Measurements from ENCODE around the gene TUBA3D.
"Not testable (repeated sequence)": the region's sequence is repeated elsewhere in the genome, so short reads cannot be mapped to it uniquely, and the experiment has no call there.

Gene TUBA3D

GRCh38 chr2:131516011-131516410 lies 40.1 kb downstream of the TUBA3D start:
- no peak for DNase-seq

GRCh38 chr2:131516621-131517020 lies 40.7 kb downstream of the TUBA3D start:
- DNase-seq, result not testable (repeated sequence)

- no peak for DNase-seq
Measured at GRCh38 chr2:131517106-131517831, 41.4 kb downstream of the TUBA3D start.

- not testable (repeated sequence) for DNase-seq
Measured at GRCh38 chr2:131517856-131518255, 41.9 kb downstream of the TUBA3D start.

GRCh38 chr2:131518531-131518930 lies 42.6 kb downstream of the TUBA3D start:
- not testable (repeated sequence) for DNase-seq

GRCh38 chr2:131519466-131519865 lies 43.5 kb downstream of the TUBA3D start:
- no peak for DNase-seq

- not testable (repeated sequence) for DNase-seq
Measured at GRCh38 chr2:131519871-131520470, 44.1 kb downstream of the TUBA3D start.

GRCh38 chr2:131520526-131520925 lies 44.6 kb downstream of the TUBA3D start:
- DNase-seq, result no peak

- DNase-seq, result not testable (repeated sequence)
Measured at GRCh38 chr2:131521524-131521923, 45.6 kb downstream of the TUBA3D start.

GRCh38 chr2:131521961-131522781 lies 46.3 kb downstream of the TUBA3D start:
- no peak for DNase-seq

- not testable (repeated sequence) for DNase-seq
Measured at GRCh38 chr2:131525256-131525655, 49.3 kb downstream of the TUBA3D start.

GRCh38 chr2:131527131-131528001 lies 51.4 kb downstream of the TUBA3D start, which contains the start of gene CCDC74A:
Gene CCDC74A (plus strand): TSS chr2:131527888. CDS start chr2:131527971, 83 bp downstream.
- DNase-seq, result peak; percentile 66 to 88 (median 73)

GRCh38 chr2:131528981-131529863 lies 53.3 kb downstream of the TUBA3D start:
- not testable (repeated sequence) for DNase-seq

- not testable (repeated sequence) for DNase-seq
Measured at GRCh38 chr2:131529864-131530445, 54.0 kb downstream of the TUBA3D start.

- DNase-seq, result not testable (repeated sequence)
Measured at GRCh38 chr2:131530626-131531344, 54.9 kb downstream of the TUBA3D start.

- DNase-seq, result not testable (repeated sequence)
Measured at GRCh38 chr2:131531547-131532185, 55.7 kb downstream of the TUBA3D start.

Data from suppressor macrophage treated with lipopolysaccharide for 1 hour (primary cell).